Thoracic aorta (tissue), 2 donors: ENCODE data around the gene ENTPD8. TPM values are rescaled to one million over a fixed set of nuclear protein-coding genes. Genes with fewer than 3 reads are reported as not detected.

ENCODE experiments used
- ATAC-seq: fragments of 150-250 bp; one replicate; pipeline ENCODE4 v1.8.0; 2017; ENCODE audit warnings: low read depth; ENCODE audit not compliant: insufficient number of reproducible peaks, low FRiP score
- DNase-seq: peaks from one replicate; pipeline ENCODE4 v3.0.0-alpha.2; 2020; ENCODE audit warnings: low spot score
- H3K27ac ChIP-seq, 2 donors: fragments of 200-600 bp; sonication (generic); 1 replicate in 1 of 2; 2 replicates in 1 of 2; pipeline ENCODE4 v1.5.1; 2016; ENCODE audit warnings: mild to moderate bottlenecking in 2 of 2, moderate library complexity in 2 of 2
- H3K27me3 ChIP-seq: fragments of 200-600 bp; sonication (generic); replicated peaks from 2 replicates; pipeline ENCODE4 v1.6.0; 2016; ENCODE audit warnings: mild to moderate bottlenecking; ENCODE audit not compliant: insufficient read depth
- H3K36me3 ChIP-seq: fragments of 200-600 bp; sonication (generic); one replicate; pipeline ENCODE4 v1.5.1; 2016
- H3K4me1 ChIP-seq, 2 donors: fragments of 200-600 bp; sonication (generic); 1 replicate in 1 of 2; 2 replicates in 1 of 2; pipeline versions ENCODE4 v1.5.1 to v1.6.0; 2016; ENCODE audit warnings: low read depth in 2 of 2, mild to moderate bottlenecking in 1 of 2; ENCODE audit not compliant: control insufficient read depth in 1 of 2
- H3K4me3 ChIP-seq: fragments of 200-600 bp; sonication (generic); 2 replicates; pipeline ENCODE4 v1.5.1; 2016; ENCODE audit warnings: mild to moderate bottlenecking
- H3K9me3 ChIP-seq: fragments of 200-600 bp; sonication (generic); 2 replicates; pipeline ENCODE4 v1.5.1; 2016
- CTCF ChIP-seq: fragments of 200-600 bp; sonication (generic); IDR thresholded peaks from one replicate; pipeline ENCODE4 v1.5.1; 2019; ENCODE audit warnings: antibody characterized with exemption
- total RNA-seq, 2 donors: library from RNA; depleted of rRNA; stranded (reverse); fragments of >200 nt; gene quantifications; one replicate each; pipeline versions ENCODE4 v1.1.0 to v1.2.3, GENCODE V29; 2016

The ENTPD8 gene
- total RNA-seq, 2 donors from 2014 or later = not detected

DNA sequence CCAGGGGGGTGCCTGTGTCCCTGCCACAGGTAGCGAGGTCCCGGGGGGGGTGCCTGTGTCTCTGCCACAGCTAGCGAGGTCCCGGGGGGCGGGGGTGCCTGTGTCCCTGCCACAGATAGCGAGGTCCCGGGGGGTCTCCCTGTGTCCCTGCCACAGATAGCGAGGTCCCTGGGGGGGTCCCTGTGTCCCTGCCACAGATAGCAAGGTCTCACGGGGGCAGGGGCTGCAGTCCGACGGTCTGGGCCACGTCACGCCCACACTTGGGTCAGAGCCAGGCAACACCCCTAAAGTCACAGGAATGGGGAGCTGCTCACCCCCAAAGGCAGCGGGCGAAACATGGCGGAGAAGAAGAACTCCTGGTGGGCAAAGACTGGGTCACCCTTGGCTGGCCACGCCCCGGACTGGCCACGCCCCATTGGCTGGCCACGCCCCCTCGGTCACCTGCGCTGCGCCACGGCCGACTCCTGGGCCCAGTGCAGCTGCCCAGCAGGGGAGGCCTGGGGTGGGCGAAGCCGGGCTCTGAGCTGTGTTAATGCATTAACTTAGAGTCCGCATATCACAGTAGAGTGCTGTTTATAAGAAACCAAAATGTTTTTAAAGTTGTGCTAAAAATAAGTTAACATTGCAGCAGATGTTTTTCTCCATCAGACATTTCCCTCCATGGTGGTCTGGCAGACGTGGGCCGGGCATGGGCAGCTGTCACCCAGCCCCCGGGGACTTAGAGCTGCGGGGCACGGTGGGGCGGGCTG lies 11.0 kb downstream of the ENTPD8 start:
- ATAC-seq (no peak), DNase-seq (no peak)
- Histone ChIP-seq H3K27me3 (no peaks in the 10 kb centered on the region), H3K9me3 (no peaks in the 10 kb centered on the region), H3K4me1 (peaks cover 0 to 4% of the 10 kb centered on the region in 2 donors), H3K36me3 (no peaks in the 10 kb centered on the region), H3K4me3 (no peak overlapping the region), H3K27ac (no peak overlapping the region)
- TF ChIP-seq CTCF = no peak

DNA sequence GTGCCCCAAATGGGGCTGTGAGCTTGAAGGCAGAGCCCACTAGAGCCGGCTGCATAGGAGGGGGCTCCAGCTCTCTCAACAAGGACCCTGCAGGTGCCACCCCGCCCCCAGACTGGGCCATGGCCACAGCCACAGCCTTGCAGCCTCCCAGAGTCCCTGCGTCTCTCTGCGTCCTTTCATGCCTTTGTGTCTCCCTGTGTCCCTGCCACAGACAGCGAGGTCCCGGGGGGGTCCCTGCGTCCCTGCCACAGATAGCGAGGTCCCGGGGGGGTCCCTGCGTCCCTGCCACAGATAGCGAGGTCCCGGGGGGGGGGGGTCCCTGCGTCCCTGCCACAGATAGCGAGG lies 11.6 kb downstream of the ENTPD8 start:
- ATAC-seq (no peak), DNase-seq (no peak)
- H3K9me3 ChIP-seq = no peaks in the 10 kb centered on the region
- peaks cover under 1 to 4% of the 10 kb centered on the region in 2 donors for H3K4me1 ChIP-seq
- no peaks in the 10 kb centered on the region for H3K27me3 ChIP-seq
- H3K36me3 ChIP-seq = no peaks in the 10 kb centered on the region
- no peak for TF ChIP-seq CTCF
- H3K27ac ChIP-seq = no peak overlapping the region
- H3K4me3 ChIP-seq = no peak overlapping the region

DNA sequence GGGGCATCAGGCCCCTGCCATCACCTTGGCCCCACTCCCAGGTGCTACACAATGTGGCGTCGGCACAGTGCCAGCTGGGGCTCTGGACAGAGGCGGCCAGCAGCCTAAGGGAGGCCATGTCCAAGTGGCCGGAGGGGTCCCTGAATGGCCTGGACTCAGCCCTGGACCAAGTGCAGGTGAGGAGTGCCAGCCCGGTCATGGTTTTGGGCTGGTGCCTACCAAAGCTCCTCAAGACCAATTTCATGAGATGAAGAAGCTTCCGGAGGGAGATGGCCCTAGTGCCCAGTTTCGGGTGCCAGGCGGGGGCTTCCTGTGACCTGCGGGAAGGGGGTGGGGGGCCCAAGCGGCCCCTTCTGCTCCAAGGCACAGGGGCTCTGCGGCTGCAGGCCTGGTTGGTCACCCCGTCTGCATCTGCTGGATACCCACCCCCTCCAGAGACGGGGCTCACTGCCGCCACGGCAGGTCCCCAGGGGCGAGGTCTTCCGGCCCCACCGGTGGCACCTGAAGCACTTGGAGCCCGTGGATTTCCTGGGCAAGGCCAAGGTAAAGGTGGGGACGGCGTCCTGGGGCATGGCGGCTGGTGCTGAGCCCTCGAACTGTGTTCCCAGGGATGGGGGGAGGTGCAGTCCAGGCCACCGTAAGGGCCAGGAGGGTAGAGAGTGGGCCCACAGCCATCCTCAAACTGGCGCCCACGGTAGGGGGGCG lies 12.2 kb downstream of the ENTPD8 start:
- no peak overlapping the region for H3K27ac ChIP-seq

GRCh38 chr9:137428311-137428630 lies 12.9 kb downstream of the ENTPD8 start:
- Histone ChIP-seq H3K4me3 (no peak overlapping the region), H3K36me3 (no peaks in the 10 kb centered on the region), H3K4me1 (peaks cover 9 to 12% of the 10 kb centered on the region in 2 donors), H3K9me3 (no peaks in the 10 kb centered on the region), H3K27ac (no peak overlapping the region), H3K27me3 (no peaks in the 10 kb centered on the region)
- no peak for DNase-seq
- no peak for ATAC-seq
- TF ChIP-seq CTCF = no peak

More for the DNA sequence above, 12.2 kb downstream of the ENTPD8 start:
- Histone ChIP-seq H3K36me3 (no peaks in the 10 kb centered on the region), H3K27me3 (no peaks in the 10 kb centered on the region), H3K9me3 (no peaks in the 10 kb centered on the region), H3K4me1 (peaks cover 5 to 6% of the 10 kb centered on the region in 2 donors), H3K4me3 (no peak overlapping the region)
- no peak for TF ChIP-seq CTCF
- ATAC-seq (no peak), DNase-seq (no peak)

DNA sequence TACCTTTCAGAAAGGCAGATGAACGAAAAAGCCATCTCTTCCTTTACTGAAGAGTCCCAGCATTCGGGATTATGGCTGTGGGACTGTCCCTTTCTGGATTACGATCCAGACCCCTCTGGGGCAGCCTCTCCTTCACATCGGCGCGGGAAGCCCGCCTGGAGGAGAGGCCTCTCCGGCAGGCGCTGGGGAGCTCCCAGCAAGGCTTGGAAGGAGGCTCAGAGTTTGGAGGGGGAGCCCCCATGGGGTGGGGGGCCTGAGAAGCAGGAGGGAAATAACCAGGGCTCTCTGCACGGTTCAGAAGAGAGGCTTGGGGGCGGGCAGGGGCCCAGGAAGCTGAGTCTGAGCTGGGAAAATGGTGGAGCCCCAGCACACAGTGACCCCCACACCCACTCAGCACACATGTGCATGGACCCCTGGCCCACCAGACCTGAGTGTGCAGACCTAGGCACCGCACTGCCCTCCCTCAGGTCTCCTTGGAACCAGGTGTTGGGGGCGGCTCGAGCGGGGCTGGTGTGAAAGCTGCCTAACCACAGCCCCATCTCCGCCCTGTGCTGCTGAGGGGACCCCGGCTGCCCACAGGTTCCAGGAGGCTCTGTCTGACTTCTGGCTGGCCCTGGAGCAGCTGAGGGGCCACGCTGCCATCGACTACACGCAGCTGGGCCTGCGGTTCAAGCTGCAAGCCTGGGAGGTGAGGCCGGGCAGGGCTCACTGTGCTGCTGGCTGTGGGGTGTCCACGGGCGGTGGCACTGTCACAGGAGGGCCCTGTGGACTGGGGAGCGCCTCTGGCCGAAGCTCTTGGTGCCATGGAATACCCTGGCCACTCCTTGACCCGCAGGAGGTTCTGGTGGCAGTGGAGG lies 13.5 kb downstream of the ENTPD8 start:
- no peak for TF ChIP-seq CTCF
- no peaks in the 10 kb centered on the region for H3K36me3 ChIP-seq
- no peak overlapping the region for H3K4me3 ChIP-seq
- peaks cover 9 to 12% of the 10 kb centered on the region in 2 donors for H3K4me1 ChIP-seq
- DNase-seq = no peak
- H3K9me3 ChIP-seq = no peaks in the 10 kb centered on the region
- ATAC-seq = no peak
- H3K27ac ChIP-seq = no peak overlapping the region
- H3K27me3 ChIP-seq = no peaks in the 10 kb centered on the region
